HepG2 (cell line): ENCODE results near the gene EFCAB8. TPM values are rescaled to one million over a fixed set of nuclear protein-coding genes. Genes with fewer than 3 reads are reported as not detected.
A peak's percentile ranks its signal among the peaks of the same experiment; 100 is the strongest.

ENCODE experiments used
- AGO2 ChIP-seq: fragments of 200-400 bp; formaldehyde crosslinking; optimal IDR thresholded peaks from 2 replicates; pipeline ENCODE3; 2017; ENCODE audit warnings: mild to moderate bottlenecking, low read depth, low read length, moderate library complexity
- DMAP1 ChIP-seq: IDR thresholded peaks from 2 replicates; pipeline ENCODE4 v1.6.1; 2016
- ETV5 ChIP-seq: IDR thresholded peaks from 2 replicates; pipeline ENCODE4 v1.6.1; 2018; ENCODE audit warnings: missing biosample characterization, missing genetic modification reagents, inconsistent platforms, borderline replicate concordance
- FOXA1 ChIP-seq, 2 experiments: fragments of 450-650 bp in 1 of 2; sonication (generic) in 1 of 2; formaldehyde crosslinking in 1 of 2; IDR thresholded peaks; 2 replicates each; pipeline versions ENCODE4 v1.4.0 to v1.6.1; 2016 to 2020; ENCODE audit warnings: missing genetic modification reagents in 1 of 2
- HES4 ChIP-seq: sonication (generic); formaldehyde crosslinking; IDR thresholded peaks from 2 replicates; pipeline ENCODE4 v1.9.0; 2021; ENCODE audit warnings: mild to moderate bottlenecking, missing genetic modification reagents, borderline replicate concordance
- JARID2 ChIP-seq: sonication (generic); formaldehyde crosslinking; IDR thresholded peaks from 2 replicates; pipeline ENCODE4 v1.8.1; 2023; ENCODE audit warnings: missing genetic modification reagents, inconsistent platforms; ENCODE audit not compliant: insufficient replicate concordance
- JUN ChIP-seq: sonication (generic); formaldehyde crosslinking; IDR thresholded peaks from 2 replicates; pipeline ENCODE4 v1.4.0; 2020; ENCODE audit warnings: mild to moderate bottlenecking, missing genetic modification reagents
- JUND ChIP-seq: sonication (generic); formaldehyde crosslinking; IDR thresholded peaks from 2 replicates; pipeline ENCODE4 v1.8.0; 2022; ENCODE audit warnings: mild to moderate bottlenecking, missing genetic modification reagents
- PTBP1 ChIP-seq: fragments of 200-400 bp; formaldehyde crosslinking; IDR thresholded peaks from 2 replicates; pipeline ENCODE4 v1.6.1; 2018; ENCODE audit warnings: low read length, low read depth; ENCODE audit not compliant: poor library complexity, severe bottlenecking
- SATB2 ChIP-seq: sonication (generic); formaldehyde crosslinking; IDR thresholded peaks from 2 replicates; pipeline ENCODE4 v1.5.0; 2020; ENCODE audit warnings: missing genetic modification reagents
- SMARCC2 ChIP-seq: fragments of 450-650 bp; IDR thresholded peaks from 2 replicates; pipeline ENCODE4 v1.6.1; 2017; ENCODE audit warnings: antibody characterized with exemption, mild to moderate bottlenecking
- TBL1XR1 ChIP-seq: fragments of 150-350 bp; IDR thresholded peaks from 2 replicates; pipeline ENCODE4 v1.6.1; 2014; ENCODE audit warnings: borderline replicate concordance, low read length; ENCODE audit not compliant: partially characterized antibody
- THAP11 ChIP-seq: IDR thresholded peaks from 2 replicates; pipeline ENCODE4 v1.6.1; 2016; ENCODE audit warnings: missing biosample characterization, missing genetic modification reagents
- ZNF331 ChIP-seq: sonication (generic); formaldehyde crosslinking; IDR thresholded peaks from 2 replicates; pipeline ENCODE4 v1.4.0; 2020; ENCODE audit warnings: missing genetic modification reagents
- ZNF558 ChIP-seq: sonication (generic); formaldehyde crosslinking; IDR thresholded peaks from 2 replicates; pipeline ENCODE4 v1.9.0; 2022; ENCODE audit warnings: mild to moderate bottlenecking, missing genetic modification reagents, borderline replicate concordance
- ZNF75D ChIP-seq: sonication (generic); formaldehyde crosslinking; IDR thresholded peaks from 2 replicates; pipeline ENCODE4 v1.8.1; 2023; ENCODE audit warnings: missing genetic modification reagents, mild to moderate bottlenecking, borderline replicate concordance
- ZSCAN21 ChIP-seq: sonication (generic); formaldehyde crosslinking; IDR thresholded peaks from 2 replicates; pipeline ENCODE4 v1.8.0; 2022; ENCODE audit warnings: mild to moderate bottlenecking, missing genetic modification reagents, moderate library complexity, borderline replicate concordance
- ZSCAN29 ChIP-seq: sonication (generic); formaldehyde crosslinking; conservative IDR thresholded peaks from 2 replicates; pipeline ENCODE4 v1.4.0; 2020; ENCODE audit warnings: mild to moderate bottlenecking, missing genetic modification reagents
- polyA plus RNA-seq, 8 experiments: library from polyadenylated mRNA; depleted of rRNA in 3 of 8; stranded (reverse) in 7 of 8; unstranded in 1 of 8; fragments of >200 nt; fragmentation: Illumina TruSeq in 4 of 8; extraction: Trizol in 4 of 8; gene quantifications; 2 replicates each; pipeline versions ENCODE4 v1.2.1 to v1.2.3, GENCODE V29; 2011 to 2016; ENCODE audit warnings: low read depth in 4 of 8, missing spikeins in 1 of 8, mixed read lengths in 1 of 8; ENCODE audit not compliant: insufficient read depth in 1 of 8
- total RNA-seq, 5 experiments: library from RNA; depleted of rRNA; stranded (reverse); fragments of >200 nt; fragmentation: Illumina TruSeq; extraction: Trizol; gene quantifications; 2 replicates each; pipeline ENCODE4 v1.2.3, GENCODE V29; 2016; ENCODE audit warnings: low read depth in 1 of 5
- TF ChIP-seq, protein P1 (sequence below): sonication (generic); formaldehyde crosslinking; IDR thresholded peaks from 2 replicates; pipeline ENCODE4 v1.4.0; 2020; ENCODE audit warnings: low read depth, mild to moderate bottlenecking, missing genetic modification reagents
- TF ChIP-seq, protein P2 (sequence below): sonication (generic); formaldehyde crosslinking; IDR thresholded peaks from 2 replicates; pipeline ENCODE4 v1.5.0; 2020; ENCODE audit warnings: mild to moderate bottlenecking, missing genetic modification reagents
- TF ChIP-seq, protein P3 (sequence below): sonication (generic); formaldehyde crosslinking; IDR thresholded peaks from 2 replicates; pipeline ENCODE4 v1.4.0; 2020; ENCODE audit warnings: missing genetic modification reagents
- TF ChIP-seq, protein P4 (sequence below): sonication (generic); formaldehyde crosslinking; IDR thresholded peaks from 2 replicates; pipeline ENCODE4 v1.4.0; 2020; ENCODE audit warnings: missing genetic modification reagents, mild to moderate bottlenecking, borderline replicate concordance

Gene EFCAB8
- total and polyA plus RNA-seq, 2 of the 13 experiments (the other 11 are each of a cell fraction or from before 2014, with no cell fraction given): 0.15 to 0.22 TPM

DNA sequence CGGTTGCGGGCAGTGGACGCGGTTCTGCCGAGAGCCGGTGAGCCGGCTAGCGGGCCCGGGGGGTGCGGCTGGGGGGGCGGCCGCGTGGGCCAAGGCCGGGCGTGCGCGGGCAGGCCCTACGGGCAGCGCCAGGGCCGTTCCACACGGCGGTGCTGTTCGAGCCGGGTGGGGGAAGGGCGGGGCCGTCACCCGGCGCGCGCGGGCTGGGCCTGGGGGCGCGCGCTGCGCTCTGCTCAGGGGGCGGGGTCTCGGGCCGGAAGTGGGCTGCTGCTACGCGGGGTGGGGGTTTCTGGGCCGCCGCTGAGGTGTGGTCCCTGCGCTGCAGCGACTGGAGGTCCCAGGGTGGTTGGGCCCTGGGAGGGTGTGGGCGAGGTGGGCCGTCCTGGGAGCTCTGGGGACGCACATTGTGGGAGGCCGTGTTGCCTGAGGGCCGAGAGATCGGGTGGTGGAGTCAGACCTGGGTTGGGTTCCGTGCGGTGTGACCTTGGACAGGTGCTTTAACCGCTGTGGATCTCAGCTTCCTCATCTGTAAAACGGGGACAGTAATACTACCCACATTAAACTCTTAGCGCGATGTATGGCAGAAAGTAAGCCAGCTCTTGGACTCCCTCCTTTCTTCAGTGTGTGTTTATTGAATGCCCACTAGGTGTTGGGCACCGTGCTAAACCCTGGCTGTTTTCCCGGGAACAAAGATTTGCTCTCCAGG, 38.6 kb upstream of the EFCAB8 start (continued):
- TF ChIP-seq ZSCAN21 (CRISPR knock-in tag) (peak; percentile 83; the same call in 1 of the 2 replicates), FOXA1 (IDR thresholded peaks at IDR 0.05) (no peak), FOXA1 (CRISPR knock-in tag; IDR thresholded peaks at IDR 0.05) (no peak), ETV5 (CRISPR knock-in tag) (peak; percentile 85), ZNF331 (peak; percentile 54; the same call in 1 of the 2 replicates), JARID2 (CRISPR knock-in tag) (peak; percentile 87), ZSCAN29 (CRISPR knock-in tag) (no peak), HES4 (peak; percentile 89), DMAP1 (CRISPR knock-in tag) (peak; percentile 65), ZNF558 (CRISPR knock-in tag) (no peak), TBL1XR1 (no peak), PTBP1 (no peak), JUN (CRISPR knock-in tag) (no peak), SATB2 (CRISPR knock-in tag) (no peak), THAP11 (peak; percentile 75), AGO2 (peak; percentile 91), ZNF75D (CRISPR knock-in tag) (no peak), JUND (peak; percentile 46; the same call in 1 of the 2 replicates), SMARCC2 (no peak)
- TF ChIP-seq, protein P1, sequence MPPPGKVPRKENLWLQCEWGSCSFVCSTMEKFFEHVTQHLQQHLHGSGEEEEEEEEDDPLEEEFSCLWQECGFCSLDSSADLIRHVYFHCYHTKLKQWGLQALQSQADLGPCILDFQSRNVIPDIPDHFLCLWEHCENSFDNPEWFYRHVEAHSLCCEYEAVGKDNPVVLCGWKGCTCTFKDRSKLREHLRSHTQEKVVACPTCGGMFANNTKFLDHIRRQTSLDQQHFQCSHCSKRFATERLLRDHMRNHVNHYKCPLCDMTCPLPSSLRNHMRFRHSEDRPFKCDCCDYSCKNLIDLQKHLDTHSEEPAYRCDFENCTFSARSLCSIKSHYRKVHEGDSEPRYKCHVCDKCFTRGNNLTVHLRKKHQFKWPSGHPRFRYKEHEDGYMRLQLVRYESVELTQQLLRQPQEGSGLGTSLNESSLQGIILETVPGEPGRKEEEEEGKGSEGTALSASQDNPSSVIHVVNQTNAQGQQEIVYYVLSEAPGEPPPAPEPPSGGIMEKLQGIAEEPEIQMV: peak; percentile 29; the same call in 1 of the 2 replicates
- TF ChIP-seq, protein P2, sequence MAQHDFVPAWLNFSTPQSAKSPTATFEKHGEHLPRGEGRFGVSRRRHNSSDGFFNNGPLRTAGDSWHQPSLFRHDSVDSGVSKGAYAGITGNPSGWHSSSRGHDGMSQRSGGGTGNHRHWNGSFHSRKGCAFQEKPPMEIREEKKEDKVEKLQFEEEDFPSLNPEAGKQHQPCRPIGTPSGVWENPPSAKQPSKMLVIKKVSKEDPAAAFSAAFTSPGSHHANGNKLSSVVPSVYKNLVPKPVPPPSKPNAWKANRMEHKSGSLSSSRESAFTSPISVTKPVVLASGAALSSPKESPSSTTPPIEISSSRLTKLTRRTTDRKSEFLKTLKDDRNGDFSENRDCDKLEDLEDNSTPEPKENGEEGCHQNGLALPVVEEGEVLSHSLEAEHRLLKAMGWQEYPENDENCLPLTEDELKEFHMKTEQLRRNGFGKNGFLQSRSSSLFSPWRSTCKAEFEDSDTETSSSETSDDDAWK (CRISPR knock-in tag): no peak
- TF ChIP-seq, protein P3, sequence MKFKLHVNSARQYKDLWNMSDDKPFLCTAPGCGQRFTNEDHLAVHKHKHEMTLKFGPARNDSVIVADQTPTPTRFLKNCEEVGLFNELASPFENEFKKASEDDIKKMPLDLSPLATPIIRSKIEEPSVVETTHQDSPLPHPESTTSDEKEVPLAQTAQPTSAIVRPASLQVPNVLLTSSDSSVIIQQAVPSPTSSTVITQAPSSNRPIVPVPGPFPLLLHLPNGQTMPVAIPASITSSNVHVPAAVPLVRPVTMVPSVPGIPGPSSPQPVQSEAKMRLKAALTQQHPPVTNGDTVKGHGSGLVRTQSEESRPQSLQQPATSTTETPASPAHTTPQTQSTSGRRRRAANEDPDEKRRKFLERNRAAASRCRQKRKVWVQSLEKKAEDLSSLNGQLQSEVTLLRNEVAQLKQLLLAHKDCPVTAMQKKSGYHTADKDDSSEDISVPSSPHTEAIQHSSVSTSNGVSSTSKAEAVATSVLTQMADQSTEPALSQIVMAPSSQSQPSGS: peak; percentile 41; the same call in 1 of the 2 replicates
- TF ChIP-seq, protein P4, sequence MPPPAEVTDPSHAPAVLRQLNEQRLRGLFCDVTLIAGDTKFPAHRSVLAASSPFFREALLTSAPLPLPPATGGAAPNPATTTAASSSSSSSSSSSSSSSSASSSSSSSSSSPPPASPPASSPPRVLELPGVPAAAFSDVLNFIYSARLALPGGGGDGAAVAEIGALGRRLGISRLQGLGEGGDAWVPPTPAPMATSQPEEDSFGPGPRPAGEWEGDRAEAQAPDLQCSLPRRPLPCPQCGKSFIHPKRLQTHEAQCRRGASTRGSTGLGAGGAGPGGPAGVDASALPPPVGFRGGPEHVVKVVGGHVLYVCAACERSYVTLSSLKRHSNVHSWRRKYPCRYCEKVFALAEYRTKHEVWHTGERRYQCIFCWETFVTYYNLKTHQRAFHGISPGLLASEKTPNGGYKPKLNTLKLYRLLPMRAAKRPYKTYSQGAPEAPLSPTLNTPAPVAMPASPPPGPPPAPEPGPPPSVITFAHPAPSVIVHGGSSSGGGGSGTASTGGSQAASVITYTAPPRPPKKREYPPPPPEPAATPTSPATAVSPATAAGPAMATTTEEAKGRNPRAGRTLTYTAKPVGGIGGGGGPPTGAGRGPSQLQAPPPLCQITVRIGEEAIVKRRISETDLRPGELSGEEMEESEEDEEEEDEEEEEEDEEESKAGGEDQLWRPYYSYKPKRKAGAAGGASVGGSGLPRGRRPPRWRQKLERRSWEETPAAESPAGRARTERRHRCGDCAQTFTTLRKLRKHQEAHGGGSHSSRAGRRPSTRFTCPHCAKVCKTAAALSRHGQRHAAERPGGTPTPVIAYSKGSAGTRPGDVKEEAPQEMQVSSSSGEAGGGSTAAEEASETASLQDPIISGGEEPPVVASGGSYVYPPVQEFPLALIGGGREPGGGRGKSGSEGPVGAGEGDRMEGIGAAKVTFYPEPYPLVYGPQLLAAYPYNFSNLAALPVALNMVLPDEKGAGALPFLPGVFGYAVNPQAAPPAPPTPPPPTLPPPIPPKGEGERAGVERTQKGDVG (CRISPR knock-in tag): peak; percentile 47; the same call in 1 of the 2 replicates
